Activated gamma-delta T cell treated with anti-CD3 and anti-CD28 coated beads, Interleukin-2, amount 50 U/mL, for 16 hours (primary cell): ENCODE results near the gene FIGN.

Experiments used
- DNase-seq: peaks from one replicate; pipeline ENCODE4 v3.0.0-alpha.2; 2020; ENCODE audit warnings: low read depth

Gene FIGN

DNA sequence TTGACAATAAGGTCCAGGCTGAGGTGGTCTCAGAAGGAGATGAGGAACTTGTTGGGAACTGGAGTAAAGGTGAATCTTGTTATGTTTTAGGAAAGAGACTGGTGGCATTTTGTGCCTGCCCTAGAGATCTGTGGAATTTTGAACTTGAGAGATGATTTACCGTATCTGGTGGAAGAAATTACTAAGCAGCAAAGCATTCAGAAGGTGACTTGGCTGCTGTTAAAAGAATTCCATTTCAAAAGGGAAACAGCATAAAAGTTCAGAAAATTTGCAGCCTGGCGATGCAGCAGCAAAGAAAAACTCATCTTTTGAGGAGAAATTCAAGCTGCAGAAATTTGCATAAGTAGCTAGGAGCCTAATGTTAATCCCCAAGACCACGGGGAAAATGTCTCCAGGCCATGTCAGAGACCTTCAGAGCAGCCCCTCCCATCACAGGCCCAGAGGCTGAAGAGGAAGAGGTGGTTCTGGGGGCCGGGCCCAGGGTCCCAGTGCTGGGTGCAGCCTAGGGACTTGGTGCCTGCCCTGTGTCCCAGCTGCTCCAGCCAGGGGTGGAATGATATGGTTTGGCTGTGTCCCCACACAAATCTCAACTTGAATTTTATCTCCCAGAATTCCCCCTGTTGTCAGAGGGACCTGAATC, 73.5 kb downstream of the FIGN start:
- no peak for DNase-seq

DNA sequence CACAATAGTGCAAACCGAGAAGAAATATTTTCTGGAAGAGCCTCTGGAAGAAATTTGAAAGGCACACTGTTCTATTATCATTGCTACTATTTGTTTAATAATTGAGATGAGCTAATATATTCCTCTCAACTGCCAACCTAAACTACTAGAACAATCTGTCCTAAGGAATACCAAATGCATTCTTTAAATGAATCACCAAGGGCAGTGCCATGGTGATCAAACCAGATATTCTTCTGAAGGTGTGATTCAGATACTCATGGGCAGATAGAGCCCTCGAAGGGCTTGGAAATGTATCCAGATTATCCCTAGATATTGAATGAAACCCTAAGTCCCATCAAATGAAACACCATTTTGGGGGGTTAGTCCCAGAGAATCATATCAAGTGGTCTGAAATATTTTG, 76.6 kb downstream of the FIGN start:
- no peak for DNase-seq

- DNase-seq, result no peak
Measured at GRCh38 chr2:163658556-163658955, 77.3 kb downstream of the FIGN start.

DNA sequence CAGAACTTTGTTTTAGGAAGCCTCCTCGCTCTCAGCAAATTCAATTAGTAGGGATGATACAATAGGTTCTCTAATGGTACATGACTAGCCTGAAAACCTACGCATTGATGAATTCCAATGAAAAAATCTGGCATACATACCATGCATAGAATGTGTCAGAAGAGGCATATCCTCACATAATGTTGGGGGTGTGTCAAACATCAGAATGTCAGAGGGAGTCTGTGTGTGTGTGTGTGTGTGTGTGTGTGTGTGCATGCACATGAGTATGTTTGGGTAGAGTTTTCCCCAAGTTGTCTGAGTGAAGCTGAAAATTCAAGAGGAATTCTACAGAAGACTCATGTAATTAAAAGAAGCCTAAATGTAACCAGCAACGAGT, 78.5 kb downstream of the FIGN start:
- DNase-seq, result no peak

GRCh38 chr2:163656622-163657280, 79.1 kb downstream of the FIGN start:
- DNase-seq, result no peak

DNA sequence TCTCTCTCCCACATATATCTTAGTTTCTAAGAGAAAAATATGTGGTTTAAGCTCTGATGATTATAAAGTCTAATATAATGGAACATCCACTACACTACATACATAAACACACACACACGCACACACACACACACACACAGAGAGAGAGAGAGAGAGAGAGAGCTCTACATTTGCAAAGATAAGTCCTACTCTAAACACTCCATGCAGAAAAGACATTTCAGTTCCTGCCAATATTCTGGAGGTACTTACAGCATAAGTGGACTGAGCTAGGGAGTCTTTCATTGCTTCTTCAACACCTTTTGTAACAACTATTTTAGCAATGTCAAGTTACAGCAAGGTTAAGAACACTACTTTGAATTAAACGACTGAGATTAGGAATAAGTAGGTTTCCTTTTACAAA, 80.1 kb downstream of the FIGN start:
- no peak for DNase-seq

GRCh38 chr2:163652751-163653150, 83.1 kb downstream of the FIGN start:
- no peak for DNase-seq

- DNase-seq, result no peak
Measured at GRCh38 chr2:163649080-163649479, 86.7 kb downstream of the FIGN start.

- no peak for DNase-seq
Measured at GRCh38 chr2:163647300-163647699, 88.5 kb downstream of the FIGN start.

DNA sequence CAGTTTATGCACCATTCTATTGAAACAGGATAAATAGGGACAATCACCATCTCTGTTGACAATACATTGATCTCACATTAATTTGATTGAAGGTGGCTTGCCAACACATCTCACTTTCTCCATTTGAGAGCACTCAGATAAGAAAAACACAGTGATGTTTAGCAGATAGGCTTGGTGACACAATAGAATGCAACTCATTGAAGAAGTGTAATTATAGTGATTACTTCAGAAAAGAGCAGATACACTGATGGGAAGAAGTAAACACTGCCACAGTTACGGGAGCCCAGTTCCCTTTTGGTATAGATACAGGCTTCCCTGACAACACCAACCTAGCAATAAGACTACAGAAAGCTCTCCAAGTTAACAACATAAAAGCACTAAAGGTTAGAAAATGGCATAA, 89.1 kb downstream of the FIGN start:
- DNase-seq, result no peak

DNA sequence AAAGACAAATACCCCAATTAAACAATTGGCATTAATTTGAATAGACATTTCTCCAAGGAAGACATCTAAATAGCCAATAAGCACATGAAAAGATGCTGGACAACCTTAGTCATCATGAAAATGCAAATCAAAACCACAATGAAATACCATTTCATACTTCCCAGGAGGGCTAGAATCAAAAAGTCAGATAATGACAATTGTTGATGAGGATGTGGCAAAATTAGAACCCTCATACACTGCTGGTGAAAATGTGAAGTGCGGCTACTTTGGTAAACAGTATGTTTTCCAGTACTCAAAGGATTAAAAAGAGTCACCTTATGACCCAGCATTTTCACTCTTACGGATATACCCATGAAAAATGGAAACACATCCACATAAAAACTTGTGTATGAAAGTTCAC, 91.6 kb downstream of the FIGN start:
- DNase-seq, result no peak

DNA sequence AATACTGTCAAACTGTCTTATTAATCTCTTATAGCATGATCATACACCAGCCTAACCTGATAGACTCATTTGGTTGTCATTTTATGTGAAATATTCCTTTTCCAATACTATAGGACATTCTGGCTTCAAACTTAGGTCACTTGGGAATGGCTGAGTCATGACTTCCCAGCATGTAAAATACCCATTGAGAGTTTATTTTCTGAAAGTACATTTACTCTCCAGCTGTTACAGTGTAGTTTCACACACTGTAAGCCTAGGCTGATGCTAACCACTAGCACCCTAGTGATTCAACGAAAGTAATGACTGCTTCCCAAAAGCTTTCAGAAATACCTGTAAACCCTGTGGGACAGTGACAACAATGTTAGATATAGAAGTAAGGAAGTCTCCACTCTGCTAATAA, 93.8 kb downstream of the FIGN start:
- no peak for DNase-seq

DNA sequence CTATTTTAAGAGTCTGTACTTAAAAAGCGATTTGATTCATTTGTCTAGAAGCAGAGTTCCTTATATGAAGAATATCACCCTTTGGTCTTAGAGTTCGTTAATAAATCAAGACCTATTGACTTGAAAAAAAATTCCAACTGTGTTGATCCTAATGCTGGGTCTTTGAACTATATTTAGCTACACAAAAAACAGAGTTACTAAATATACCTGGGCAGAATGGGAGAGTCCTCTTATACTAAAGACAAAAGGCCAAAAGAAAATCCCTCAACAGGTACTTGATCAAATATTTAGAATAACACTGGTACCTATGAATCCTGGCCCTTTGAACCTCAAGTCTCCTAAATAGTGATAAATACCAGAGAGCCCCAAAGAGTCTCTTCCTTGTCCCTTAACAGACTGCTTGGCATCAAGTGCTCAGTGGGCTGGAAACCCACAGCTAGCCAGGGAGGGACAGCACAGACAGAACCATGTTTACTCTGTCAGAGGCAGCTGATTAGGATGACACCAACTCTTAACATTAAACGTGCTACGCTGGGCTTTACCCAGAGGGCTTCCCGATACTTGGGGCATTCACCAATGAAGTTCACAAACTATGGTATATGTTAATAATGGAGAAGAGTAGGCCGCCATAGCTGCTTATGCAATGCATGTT, 95.1 kb downstream of the FIGN start:
- no peak for DNase-seq

GRCh38 chr2:163637871-163638270, 97.9 kb downstream of the FIGN start:
- DNase-seq, result no peak

GRCh38 chr2:163633291-163633690, 102.5 kb downstream of the FIGN start:
- no peak for DNase-seq

DNA sequence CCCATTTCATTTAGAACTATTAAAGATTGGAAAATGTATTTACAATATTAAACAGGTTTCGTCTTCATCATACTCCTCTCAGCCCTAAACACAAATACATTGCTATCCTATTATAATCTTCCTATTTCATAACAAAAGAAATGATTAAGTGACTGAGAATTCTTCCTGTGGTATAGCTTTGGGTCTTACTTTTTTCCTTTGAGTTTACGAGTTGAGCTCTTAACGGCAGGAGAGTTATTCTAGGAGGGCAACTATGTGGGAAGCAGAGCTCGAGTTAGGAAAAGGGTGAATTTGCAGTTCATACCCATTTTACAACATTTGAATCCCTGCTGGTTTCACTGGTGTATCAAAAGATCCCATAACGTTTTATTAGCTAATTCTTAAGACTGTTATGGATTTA, 105.0 kb downstream of the FIGN start:
- DNase-seq, result no peak

- no peak for DNase-seq
Measured at GRCh38 chr2:163626639-163627109, 109.1 kb downstream of the FIGN start.

- DNase-seq, result no peak
Measured at GRCh38 chr2:163626208-163626607, 109.6 kb downstream of the FIGN start.

- DNase-seq, result no peak
Measured at GRCh38 chr2:163625632-163626031, 110.2 kb downstream of the FIGN start.

DNA sequence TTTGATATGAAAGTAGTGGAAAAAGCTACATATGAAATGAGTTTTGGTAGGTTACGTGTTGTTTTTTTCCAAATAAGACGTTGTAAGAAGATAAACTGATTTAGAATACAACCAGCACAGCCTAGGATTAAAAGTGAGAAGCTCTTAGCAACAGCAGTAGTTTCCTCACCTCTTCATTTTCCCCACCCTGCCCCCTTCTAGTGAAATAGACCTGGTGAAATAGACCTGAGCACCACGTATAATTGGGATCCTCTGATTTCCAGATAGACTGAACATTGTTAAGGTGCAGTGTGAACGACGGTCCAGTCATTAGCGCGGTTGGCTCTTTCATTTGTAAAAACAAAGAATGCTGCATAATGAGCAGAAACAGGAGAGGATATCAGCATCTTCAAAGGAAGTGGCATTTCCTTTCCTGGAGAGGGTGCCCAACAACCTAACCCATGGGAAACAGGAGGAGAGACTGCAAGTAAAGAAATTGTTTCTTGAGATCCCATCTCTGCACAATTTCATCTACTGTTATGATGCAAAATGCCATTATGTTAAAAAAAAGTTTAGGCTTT, 114.3 kb downstream of the FIGN start:
- no peak for DNase-seq

DNA sequence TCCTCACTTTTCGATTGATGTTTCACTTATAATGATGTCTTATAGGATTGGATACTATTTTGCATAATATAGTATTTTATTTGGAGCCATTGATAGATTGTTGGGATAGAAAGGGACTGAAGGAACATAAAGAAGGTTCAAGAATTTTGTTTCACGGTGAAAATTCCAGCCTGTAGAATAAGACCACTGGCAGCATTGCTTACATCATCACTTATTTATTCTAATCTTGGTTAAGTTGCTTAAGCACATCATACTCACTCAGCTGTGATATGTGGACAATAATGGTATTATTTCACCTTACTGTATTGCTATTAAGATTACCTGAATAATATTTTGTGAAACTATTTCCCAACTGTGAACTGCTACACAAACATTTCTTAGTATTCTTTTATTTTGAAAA, 118.3 kb downstream of the FIGN start:
- DNase-seq, result no peak

- no peak for DNase-seq
Measured at GRCh38 chr2:163613266-163613731, 122.5 kb downstream of the FIGN start.

DNA sequence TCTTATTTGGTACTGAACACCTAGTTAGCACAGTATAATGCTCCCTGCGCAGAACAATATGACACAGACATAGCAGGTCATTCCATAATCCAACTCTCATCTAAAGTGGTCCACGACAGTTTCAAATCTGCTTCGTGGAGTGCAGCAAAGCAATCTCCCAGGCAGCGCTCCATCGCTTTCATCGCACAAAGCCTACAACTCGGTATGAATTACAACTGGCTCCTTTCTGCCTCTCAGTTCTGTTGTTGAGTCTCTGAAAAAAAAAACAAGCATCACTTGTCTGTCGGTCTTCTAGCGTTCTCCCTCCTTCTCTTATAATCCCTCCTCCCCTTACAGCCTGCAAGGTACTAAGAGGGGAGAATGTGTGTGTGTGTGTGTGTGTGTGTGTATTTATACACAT, 123.5 kb downstream of the FIGN start:
- DNase-seq, result no peak
